Stimulated activated naive B cell treated with anti-CD40 and anti-IgM and Interleukin-4, amounts not matched to agents 10 μg/mL and 1 μg/mL and 100 μg/mL, for 72 hours (primary cell): Measurements from ENCODE around the gene GPSM3.

Experiments
- ATAC-seq, 2 donors: fragments of 150-1000 bp; cut with Tn5 transposase; replicated peaks; 2 replicates each; pipeline ENCODE4 v1.10.0; 2021; ENCODE audit warnings: moderate library complexity in 1 of 2
- DNase-seq: peaks from one replicate; pipeline ENCODE4 v3.0.0; 2021
- H3K27ac Mint-ChIP-seq: one replicate; pipeline ENCODE4 v1.8.0; 2022; ENCODE audit warnings: mild to moderate bottlenecking, mixed read lengths
- H3K27me3 Mint-ChIP-seq, 2 donors: one replicate each; pipeline ENCODE4 v1.8.0; 2022; ENCODE audit warnings: mixed read lengths in 2 of 2
- H3K36me3 Mint-ChIP-seq, 2 donors: one replicate each; pipeline ENCODE4 v1.8.0; 2022; ENCODE audit warnings: mixed read lengths in 2 of 2, mild to moderate bottlenecking in 1 of 2
- H3K4me1 Mint-ChIP-seq, 2 donors: one replicate each; pipeline ENCODE4 v1.8.0; 2022; ENCODE audit warnings: mixed read lengths in 2 of 2, mild to moderate bottlenecking in 1 of 2
- H3K4me3 Mint-ChIP-seq, 2 donors: one replicate each; pipeline ENCODE4 v1.8.0; 2022; ENCODE audit warnings: mild to moderate bottlenecking in 2 of 2, mixed read lengths in 2 of 2, moderate library complexity in 1 of 2
- H3K9me3 Mint-ChIP-seq, 2 donors: one replicate each; pipeline ENCODE4 v1.8.0; 2022; ENCODE audit warnings: mixed read lengths in 2 of 2, mild to moderate bottlenecking in 1 of 2

GPSM3 gene

DNA sequence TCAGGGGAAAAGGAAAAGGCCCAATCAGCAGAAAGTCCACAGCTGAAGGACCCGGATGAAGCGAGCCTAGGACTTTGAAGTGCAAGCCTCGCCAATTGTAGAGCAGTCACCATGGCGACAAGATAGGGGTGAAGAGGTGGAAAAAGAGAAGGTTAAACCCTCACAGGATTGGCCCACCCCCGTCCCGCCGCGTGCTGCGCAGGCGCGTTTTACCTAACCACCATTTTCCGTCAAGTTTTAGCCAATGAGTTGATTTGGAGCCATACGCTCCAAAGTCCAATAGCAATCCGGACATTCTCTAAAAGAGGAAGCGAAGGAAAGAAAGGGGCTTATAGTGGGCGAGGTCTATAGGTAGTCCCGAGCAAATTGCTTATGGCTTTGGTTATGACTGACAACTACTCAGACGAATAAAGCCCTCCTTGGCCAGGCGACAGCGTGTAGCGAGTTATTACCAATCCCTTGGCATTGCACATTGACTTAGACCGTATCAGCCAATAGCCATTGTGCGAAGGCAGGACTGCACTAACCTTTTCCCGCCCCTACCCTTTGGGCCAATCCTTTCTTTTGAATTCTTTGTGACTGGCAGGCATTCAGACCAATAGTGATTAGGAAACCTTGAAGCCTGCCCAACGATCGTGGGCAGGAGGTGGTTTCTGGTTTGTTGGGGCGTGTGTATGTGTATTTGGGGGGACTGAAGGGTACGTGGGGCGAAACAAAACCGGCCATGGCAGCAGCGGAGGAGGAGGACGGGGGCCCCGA is 14.5 kb downstream of the GPSM3 start, which contains the start of gene RNF5:
Gene RNF5, plus strand, starts transcription at position 618 of the 759 bp plus-strand sequence. Its CDS starts 107 bp downstream, at position 725.
- Mint-ChIP-seq H3K9me3 (peaks cover 0 to 2% of the 10 kb centered on the region in 2 donors), H3K36me3 (peaks cover 35 to 40% of the 10 kb centered on the region in 2 donors), H3K27me3 (no peaks in the 10 kb centered on the region), H3K4me1 (peaks cover 53 to 70% of the 10 kb centered on the region in 2 donors), H3K27ac (peak within 1 kb of the TSS; percentile 98), H3K4me3 (peak within 1 kb of the TSS; percentile 83 to 91)
- DNase-seq = peak; percentile 97
- ATAC-seq = peak; percentile 86 to 88

DNA sequence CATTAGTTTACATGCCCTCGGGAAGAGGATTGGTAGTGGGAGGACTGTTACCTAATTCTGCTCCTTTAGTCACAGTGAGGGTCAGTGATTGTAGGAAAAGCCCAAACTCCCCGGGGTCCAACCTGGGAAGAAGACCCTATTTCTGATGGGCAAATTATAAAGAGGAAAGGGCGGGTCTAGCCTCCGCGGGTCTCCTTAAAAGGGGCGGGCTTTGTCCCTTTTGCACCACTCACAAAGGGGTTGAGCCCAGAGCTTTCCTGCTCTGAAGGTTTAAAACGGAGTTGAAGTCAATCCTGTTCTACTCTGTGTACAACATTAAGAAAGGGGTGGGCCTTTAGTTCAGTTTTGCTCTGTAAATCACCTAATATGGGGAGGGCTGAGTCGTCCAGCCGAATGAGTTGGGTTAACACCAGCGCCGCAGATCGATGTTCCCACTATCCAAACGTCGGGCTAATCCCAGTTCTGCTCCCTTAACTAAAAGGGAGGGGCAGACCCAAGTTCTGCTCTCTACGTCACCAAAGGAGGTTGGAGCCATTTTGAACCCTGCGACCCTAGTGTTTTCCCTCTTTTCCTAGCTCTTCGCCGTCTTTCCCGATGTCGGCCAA is 15.2 kb downstream of the GPSM3 start:
- ATAC-seq (peak in 1 of 2 donors; percentile 5), DNase-seq (no peak)
- H3K27ac Mint-ChIP-seq = peak overlapping the region; percentile 98
- peak overlapping the region; percentile 83 to 91 for H3K4me3 Mint-ChIP-seq
- peaks cover 29 to 34% of the 10 kb centered on the region in 2 donors for H3K36me3 Mint-ChIP-seq
- H3K4me1 Mint-ChIP-seq = peaks cover 54 to 67% of the 10 kb centered on the region in 2 donors
- no peaks in the 10 kb centered on the region for H3K27me3 Mint-ChIP-seq
- H3K9me3 Mint-ChIP-seq = peaks cover 0 to 2% of the 10 kb centered on the region in 2 donors

DNA sequence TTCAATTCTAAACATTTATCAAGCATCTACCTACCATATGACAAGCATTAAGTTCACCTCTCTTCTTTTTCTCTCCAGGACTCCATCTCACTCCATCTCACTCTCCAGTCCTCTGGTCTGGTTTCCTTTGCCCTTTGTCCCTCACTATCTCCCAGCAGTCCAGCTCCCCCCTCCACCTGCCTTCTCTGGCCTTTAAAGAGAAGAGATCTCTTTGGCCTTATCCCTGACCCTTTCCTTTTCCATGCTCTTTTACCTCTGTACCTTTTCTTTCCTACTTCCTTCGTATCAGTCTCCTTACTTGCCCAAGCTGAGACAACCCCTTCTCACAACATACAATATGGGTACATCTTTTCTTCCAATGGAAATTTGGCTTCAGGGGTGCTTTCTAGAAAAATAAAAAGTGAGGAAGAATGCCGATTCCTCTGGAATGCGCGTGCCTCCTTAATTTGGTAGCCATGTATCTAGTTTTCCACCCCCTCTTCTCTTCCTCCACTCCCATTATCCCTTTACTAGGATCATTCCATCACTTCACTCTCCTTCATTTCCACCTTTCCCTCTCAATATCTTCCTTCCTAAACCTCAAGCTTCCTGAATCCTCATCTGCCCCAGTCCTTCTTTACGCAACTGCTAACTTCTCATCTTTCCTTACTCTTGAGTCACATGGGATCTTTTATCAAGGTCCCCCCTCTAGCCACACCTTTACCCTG is 15.8 kb downstream of the GPSM3 start:
- H3K9me3 Mint-ChIP-seq = peaks cover 0 to 2% of the 10 kb centered on the region in 2 donors
- peak overlapping the region; percentile 98 for H3K27ac Mint-ChIP-seq
- H3K27me3 Mint-ChIP-seq = no peaks in the 10 kb centered on the region
- peaks cover 54 to 67% of the 10 kb centered on the region in 2 donors for H3K4me1 Mint-ChIP-seq
- ATAC-seq (no peak), DNase-seq (no peak)
- peak overlapping the region; percentile 83 to 91 for H3K4me3 Mint-ChIP-seq
- H3K36me3 Mint-ChIP-seq = peaks cover 28 to 34% of the 10 kb centered on the region in 2 donors

DNA sequence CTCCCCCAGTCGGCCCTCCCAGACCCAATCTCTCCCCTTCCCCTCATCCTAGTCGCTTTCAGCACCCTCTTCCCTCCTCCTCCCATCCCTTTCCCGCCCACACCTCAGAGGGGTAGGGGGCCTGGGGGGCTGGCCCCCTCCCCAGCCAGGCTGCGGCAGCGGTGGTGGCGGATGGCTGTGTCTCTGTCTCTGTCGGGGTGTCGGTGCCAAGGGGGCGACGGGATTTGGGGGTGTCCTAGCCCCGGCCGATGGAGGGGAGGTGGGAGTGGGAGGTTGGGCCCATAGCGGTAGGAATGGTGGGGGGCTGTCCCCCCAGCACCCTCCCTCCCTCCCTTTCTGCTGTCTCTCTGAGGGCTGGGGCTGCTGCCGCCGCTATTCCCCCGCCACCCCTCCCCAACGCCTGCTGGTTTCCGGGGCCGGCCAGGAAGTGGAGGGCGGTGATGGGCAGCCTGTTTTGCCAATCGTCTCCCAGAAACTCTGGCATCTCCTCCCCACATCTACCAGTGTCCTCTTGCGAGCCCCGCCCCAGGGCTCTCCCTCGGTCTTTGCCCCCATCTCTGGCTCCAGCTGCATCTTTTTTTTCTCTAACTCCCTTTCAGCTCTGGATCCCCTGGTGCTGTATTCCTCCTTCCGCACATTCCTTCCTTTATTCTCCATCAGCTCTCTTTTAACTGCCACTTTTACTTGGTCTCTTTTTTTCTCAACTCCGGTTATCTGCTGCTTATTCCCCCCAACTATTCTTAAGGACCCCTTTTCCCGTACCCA is 16.6 kb downstream of the GPSM3 start, which contains the start of gene AGPAT1:
Gene AGPAT1, minus strand, starts transcription at position 374 of the 765 bp plus-strand sequence. CDS start 4,588 bp downstream, outside the sequence.
- peak; percentile 96 for DNase-seq
- Mint-ChIP-seq H3K4me1 (peaks cover 48 to 61% of the 10 kb centered on the region in 2 donors), H3K27ac (peak within 1 kb of the TSS; percentile 98), H3K9me3 (peaks cover 0 to 2% of the 10 kb centered on the region in 2 donors), H3K27me3 (no peaks in the 10 kb centered on the region), H3K4me3 (peak within 1 kb of the TSS; percentile 83 to 91), H3K36me3 (peaks cover 22 to 31% of the 10 kb centered on the region in 2 donors)
- ATAC-seq = peak; percentile 58 to 65

DNA sequence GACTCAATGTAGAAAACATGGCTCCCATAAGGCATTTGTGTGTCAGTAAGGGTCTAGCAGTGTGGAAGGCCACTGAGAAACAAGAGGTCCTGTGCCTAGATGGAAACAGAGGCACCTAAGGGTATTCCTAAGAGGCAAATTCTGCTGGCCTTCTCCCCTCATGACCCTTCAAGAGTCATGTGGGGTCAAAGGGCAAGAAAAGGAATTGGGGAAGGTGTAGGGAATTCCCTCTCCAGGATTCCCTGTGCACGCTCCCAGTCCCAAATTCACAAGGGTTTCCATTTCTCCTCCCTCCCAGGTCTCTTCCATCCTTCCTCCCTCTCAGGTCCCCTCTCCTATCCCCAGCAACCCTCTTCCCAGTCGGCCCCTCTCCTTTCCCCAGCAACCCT is 17.1 kb downstream of the GPSM3 start:
- no peak for ATAC-seq

DNA sequence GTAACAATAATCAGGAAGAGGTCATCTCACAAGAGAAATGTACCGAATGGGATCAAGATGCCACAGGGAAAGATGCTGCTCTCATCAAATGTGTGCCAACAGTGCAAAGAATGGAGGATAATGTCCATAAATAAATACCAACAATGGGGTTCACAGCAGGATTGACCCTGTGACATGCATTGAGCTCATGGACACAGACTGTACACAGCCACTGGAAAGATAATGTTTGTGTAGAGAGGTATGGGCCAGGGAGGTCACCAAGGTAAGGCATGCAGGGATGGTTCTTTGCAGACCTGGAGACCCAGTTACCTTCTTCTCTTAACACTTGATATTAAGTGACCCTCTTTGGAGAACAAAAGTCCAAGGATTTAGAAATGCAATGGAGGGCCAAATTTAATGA is 18.0 kb downstream of the GPSM3 start:
- peak overlapping the region in 1 of 2 donors; percentile 14 for H3K4me3 Mint-ChIP-seq

More for the DNA sequence above, 17.1 kb downstream of the GPSM3 start:
- H3K4me1 Mint-ChIP-seq = peaks cover 46 to 55% of the 10 kb centered on the region in 2 donors
- peaks cover 0 to 2% of the 10 kb centered on the region in 2 donors for H3K9me3 Mint-ChIP-seq
- H3K4me3 Mint-ChIP-seq = peak overlapping the region; percentile 83 to 91
- H3K27ac Mint-ChIP-seq = peak overlapping the region; percentile 73
- peaks cover 22 to 31% of the 10 kb centered on the region in 2 donors for H3K36me3 Mint-ChIP-seq
- H3K27me3 Mint-ChIP-seq = no peaks in the 10 kb centered on the region
- DNase-seq = no peak

DNA sequence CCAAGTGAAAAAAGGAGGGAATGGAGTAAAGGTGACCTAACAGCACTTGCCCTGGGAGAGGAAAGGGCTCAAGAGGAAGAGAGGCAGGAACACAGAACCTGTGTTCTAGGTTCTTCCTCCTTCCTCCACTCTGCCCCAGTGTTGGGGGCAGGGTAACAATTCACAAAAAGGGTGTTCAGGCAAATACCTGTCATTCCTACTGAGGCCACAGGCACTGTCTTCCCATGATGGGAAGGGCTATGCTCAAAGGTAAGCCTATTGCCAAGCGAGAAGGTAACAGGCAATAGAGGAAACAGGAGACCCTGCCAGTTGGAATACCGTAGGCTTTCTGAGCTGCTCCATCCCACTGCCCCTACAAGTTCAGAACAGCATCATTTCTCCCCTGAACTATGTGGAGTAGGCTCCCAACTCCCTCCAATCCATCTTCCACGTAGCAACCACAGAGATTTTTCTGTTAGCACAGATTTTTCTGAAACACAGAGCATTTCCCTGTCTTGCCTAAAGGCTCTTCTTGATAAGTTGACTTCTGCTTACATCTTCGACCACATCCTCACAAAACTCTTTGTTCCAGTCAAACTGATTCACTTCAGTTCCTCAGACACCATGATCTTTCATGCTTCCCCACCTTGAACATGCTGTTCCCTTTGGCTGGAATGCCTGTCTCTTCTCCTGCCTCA is 19.3 kb downstream of the GPSM3 start:
- Mint-ChIP-seq H3K27me3 (no peaks in the 10 kb centered on the region), H3K9me3 (peaks cover 0 to 2% of the 10 kb centered on the region in 2 donors), H3K27ac (no peak overlapping the region), H3K4me3 (no peak overlapping the region), H3K4me1 (peaks cover 39 to 41% of the 10 kb centered on the region in 2 donors), H3K36me3 (peaks cover 27 to 37% of the 10 kb centered on the region in 2 donors)
- no peak for ATAC-seq
- no peak for DNase-seq

More for the DNA sequence above, 18.0 kb downstream of the GPSM3 start:
- no peak for ATAC-seq
- DNase-seq = no peak
- Mint-ChIP-seq H3K27ac (no peak overlapping the region), H3K4me1 (peaks cover 45 to 46% of the 10 kb centered on the region in 2 donors), H3K36me3 (peaks cover 25 to 34% of the 10 kb centered on the region in 2 donors), H3K9me3 (peaks cover 0 to 2% of the 10 kb centered on the region in 2 donors), H3K27me3 (no peaks in the 10 kb centered on the region)

DNA sequence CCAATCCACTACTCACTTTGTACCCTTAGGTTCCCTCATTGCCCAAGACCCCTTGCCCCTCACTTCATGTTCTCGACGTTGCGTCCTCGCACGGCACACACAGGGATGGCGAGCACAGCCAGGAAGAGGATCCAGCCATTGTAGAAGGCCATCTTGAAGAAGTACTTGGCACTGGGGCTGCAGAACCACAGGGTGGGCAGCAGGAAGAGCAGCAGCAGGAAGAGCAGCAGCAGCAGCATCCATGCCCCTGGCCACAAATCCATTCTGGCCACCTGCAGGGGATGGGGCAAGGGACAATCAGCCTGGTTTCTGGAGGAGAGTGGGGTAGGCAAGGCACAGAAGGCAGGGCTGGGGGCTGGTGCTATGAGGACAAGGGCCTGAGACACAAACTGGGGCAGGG is 21.2 kb downstream of the GPSM3 start:
- ATAC-seq = no peak
- Mint-ChIP-seq H3K36me3 (peaks cover 33 to 46% of the 10 kb centered on the region in 2 donors), H3K9me3 (no peaks in the 10 kb centered on the region), H3K27me3 (no peaks in the 10 kb centered on the region), H3K4me1 (peaks cover 35 to 36% of the 10 kb centered on the region in 2 donors), H3K27ac (no peak overlapping the region), H3K4me3 (no peak overlapping the region)
- DNase-seq = no peak

DNA sequence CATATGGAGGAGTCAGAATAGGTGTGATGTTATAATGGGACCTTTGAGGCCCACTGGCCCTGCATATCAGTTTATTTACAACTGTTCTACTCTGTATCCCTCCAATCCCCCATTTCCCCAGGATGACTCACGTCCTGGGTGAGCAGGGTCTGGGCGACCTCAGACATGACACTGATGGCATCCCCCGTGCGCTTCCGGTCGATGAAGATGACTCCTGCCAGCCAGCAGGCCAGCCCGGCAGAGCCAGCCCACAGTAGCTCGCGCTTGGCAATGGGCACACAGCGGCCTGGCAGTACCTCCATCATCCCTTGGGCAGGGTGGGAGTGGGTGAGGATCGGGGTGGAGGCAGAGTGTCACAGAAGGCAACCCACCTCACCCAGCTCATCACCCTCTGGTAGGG is 22.1 kb downstream of the GPSM3 start:
- H3K36me3 Mint-ChIP-seq = peaks cover 33 to 51% of the 10 kb centered on the region in 2 donors
- no peak for DNase-seq

DNA sequence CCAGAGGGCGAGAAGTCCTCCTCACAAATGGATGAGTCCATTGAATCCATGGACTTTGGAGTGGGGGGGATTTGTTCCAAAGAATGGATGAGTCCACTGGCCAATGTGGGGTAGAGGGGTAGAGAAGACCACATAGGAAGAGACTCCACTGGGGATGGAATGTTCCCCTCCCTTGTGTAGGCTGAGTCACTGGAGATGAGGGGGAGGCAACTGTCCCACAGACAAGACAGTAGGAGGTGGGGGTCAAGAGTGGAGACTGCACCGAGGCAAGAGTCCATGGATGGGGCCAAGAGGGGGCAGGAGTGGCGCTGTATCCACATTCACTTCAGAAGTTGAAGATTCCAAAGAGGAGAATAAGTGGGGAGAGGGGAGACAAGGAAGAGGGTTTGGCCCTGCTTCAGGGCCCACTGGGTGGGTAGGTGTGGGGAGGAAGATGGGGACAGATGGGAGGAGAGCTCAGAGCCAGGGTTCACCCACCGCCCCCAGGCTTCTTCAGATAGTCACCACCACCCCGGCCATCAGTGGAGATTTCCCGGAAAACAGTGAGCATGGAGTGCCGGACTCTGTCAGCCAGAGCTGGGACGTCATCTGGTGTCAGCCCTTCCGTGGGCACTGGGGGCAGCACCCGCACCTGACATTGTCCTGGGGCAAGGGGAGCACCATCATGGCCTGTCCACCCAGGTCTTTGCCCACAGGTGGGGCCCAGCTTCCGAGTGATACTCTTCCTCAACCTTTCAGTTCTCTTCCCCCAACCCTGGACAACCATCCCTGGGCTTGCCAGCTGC is 23.4 kb downstream of the GPSM3 start:
- Mint-ChIP-seq H3K27ac (peak overlapping the region; percentile 65), H3K9me3 (no peaks in the 10 kb centered on the region), H3K36me3 (peaks cover 36 to 53% of the 10 kb centered on the region in 2 donors), H3K4me3 (no peak overlapping the region), H3K27me3 (no peaks in the 10 kb centered on the region), H3K4me1 (peaks cover 28% of the 10 kb centered on the region in 2 donors)
- ATAC-seq = no peak
- DNase-seq = no peak

More for the DNA sequence above, 22.1 kb downstream of the GPSM3 start:
- Mint-ChIP-seq H3K27ac (no peak overlapping the region), H3K9me3 (no peaks in the 10 kb centered on the region), H3K4me3 (no peak overlapping the region), H3K27me3 (no peaks in the 10 kb centered on the region), H3K4me1 (peaks cover 32 to 33% of the 10 kb centered on the region in 2 donors)
- ATAC-seq = no peak

DNA sequence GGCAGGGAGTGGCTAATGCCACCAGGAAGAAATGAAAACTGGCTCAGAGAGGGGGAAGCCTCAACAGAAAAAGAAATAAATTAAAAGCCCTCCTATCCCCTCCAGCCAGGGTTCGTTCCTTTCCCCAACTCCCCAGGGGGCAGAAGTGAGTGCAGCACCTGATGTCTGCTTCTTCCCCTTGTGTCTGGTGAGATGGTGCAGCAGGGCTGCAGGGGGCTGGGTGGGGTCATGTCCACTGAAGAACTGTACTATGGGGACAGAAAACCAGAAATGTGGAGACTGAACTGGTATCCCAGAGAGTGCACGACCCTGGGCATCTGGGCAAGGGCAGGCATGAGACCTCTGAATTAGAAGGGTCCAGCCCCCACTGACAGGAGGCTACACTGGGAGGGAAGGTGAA is 24.1 kb downstream of the GPSM3 start:
- Mint-ChIP-seq H3K4me3 (no peak overlapping the region), H3K27ac (no peak overlapping the region), H3K27me3 (no peaks in the 10 kb centered on the region), H3K4me1 (peaks cover 21 to 23% of the 10 kb centered on the region in 2 donors), H3K36me3 (peaks cover 37 to 50% of the 10 kb centered on the region in 2 donors), H3K9me3 (no peaks in the 10 kb centered on the region)
- no peak for ATAC-seq
- DNase-seq = no peak

DNA sequence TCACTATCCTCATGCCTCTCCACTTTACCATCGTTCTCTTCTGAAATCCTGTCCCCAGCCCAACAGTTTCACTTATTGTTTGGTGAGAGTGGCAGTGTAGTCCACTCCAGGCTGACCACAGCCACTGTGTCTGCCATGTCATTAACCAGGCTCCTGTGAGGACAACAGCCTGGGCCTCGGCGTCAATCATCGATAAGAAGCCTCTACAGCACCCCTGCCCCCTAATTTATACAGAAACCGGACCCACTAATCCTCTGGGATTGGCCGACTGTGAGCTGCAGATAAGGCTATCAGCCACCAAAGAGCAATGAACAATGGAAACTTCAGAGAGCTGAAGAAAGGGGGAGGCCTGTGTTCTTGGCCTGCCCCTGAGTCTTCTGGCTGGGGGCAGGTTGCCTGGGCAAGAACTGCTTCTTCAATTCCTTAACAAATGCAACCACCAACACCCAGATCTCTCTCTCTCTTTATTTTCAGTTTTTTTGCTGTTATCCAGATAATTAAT is 24.6 kb downstream of the GPSM3 start:
- no peak overlapping the region for H3K27ac Mint-ChIP-seq
- no peaks in the 10 kb centered on the region for H3K9me3 Mint-ChIP-seq
- no peak overlapping the region for H3K4me3 Mint-ChIP-seq
- ATAC-seq = no peak
- peaks cover 19 to 20% of the 10 kb centered on the region in 2 donors for H3K4me1 Mint-ChIP-seq
- peaks cover 39 to 53% of the 10 kb centered on the region in 2 donors for H3K36me3 Mint-ChIP-seq
- no peak for DNase-seq
- no peaks in the 10 kb centered on the region for H3K27me3 Mint-ChIP-seq
